Hematopoietic multipotent progenitor cell treated with erythropoietin and hydrocortisone succinate and interleukin-3 and kit ligand, for 6 days (in vitro differentiated cells): Measurements from ENCODE around the gene FRG2.
"Not testable (repeated sequence)": the region's sequence is repeated elsewhere in the genome, so short reads cannot be mapped to it uniquely, and the experiment has no call there.

ENCODE experiments used
- DNase-seq: peaks from one replicate; pipeline ENCODE4 v3.0.0-alpha.2; 2015

FRG2 gene

GRCh38 chr4:190015538-190016368 lies 11.3 kb downstream of the FRG2 start:
- DNase-seq = no peak

GRCh38 chr4:190014771-190015537 lies 12.1 kb downstream of the FRG2 start:
- no peak for DNase-seq

DNA sequence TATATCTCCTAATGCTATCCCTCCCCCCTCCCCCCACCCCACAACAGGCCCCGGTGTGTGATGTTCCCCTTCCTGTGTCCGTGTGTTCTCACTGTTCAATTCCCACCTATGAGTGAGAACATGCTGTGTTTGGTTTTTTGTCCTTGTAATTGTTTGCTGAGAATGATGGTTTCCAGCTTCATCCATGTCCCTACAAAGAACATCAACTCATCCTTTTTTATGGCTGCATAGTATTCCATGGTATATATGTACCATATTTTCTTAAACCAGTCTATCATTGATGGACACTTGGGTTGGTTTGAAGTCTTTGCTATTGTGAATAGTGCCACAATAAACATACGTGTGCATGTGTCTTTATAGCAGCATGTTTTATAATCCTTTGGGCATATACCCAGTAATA lies 37.1 kb downstream of the FRG2 start:
- DNase-seq = not testable (repeated sequence)

- no peak for DNase-seq
These were observed 38.1 kb downstream of the FRG2 start for GRCh38 chr4:189988877-189989431.

DNA sequence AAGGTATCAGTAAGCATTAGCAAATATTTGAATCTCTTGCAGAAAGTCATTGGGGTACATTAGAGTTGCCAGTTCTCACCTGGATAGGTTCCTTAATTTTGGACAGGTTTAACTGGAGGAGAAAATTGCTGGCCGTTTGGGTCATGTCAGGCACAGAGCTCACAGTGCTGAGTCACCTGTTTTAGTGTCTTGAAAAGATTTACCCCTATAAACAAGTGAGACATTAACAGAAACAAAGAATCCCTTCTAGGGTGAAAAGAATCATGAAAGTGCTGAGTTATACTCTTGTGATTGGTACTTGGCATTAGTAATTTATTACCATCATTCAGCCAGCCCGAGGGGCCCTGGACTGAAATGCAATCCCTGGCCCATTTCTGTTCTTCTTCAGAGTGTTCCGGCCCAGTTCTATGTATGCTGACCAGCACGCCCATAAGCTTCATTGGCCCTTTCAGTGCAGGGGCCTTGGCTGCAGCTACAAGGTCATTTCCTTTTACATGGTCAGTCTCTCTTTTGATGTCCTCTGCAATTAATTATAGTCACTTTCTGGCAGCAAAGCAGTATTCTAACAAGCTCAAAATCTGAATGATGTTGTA lies 41.3 kb downstream of the FRG2 start:
- DNase-seq = not testable (repeated sequence)

DNA sequence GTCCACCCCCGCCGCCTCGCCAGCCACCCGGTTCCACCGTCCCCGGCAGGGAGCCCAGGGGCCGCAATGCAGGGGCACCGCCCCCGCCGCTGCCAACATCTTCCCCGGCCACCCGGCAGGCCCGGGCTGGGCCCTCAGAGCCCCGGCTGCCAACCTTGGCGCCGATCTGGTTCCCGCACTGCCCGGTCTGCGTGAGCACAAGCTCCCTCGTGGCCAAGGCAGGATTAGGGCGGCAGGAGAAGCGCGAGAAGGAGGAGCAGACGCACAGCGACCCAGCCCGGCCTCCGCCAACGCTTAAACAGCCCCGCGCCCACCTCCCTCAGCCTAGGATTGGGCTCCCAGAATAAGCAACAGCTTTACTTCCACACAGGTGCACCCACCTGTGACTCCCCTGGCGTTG lies 42.4 kb downstream of the FRG2 start:
- not testable (repeated sequence) for DNase-seq

GRCh38 chr4:189983916-189984526 lies 43.0 kb downstream of the FRG2 start:
- not testable (repeated sequence) for DNase-seq

GRCh38 chr4:189981970-189982369 lies 45.1 kb downstream of the FRG2 start:
- no peak for DNase-seq

GRCh38 chr4:189980292-189980691 lies 46.8 kb downstream of the FRG2 start:
- DNase-seq = not testable (repeated sequence)

GRCh38 chr4:189979196-189980047 lies 47.6 kb downstream of the FRG2 start:
- DNase-seq = no peak
